Measurements from ENCODE around the gene TSPAN9. TPM values are rescaled to one million over a fixed set of nuclear protein-coding genes. Genes with fewer than 3 reads are reported as not detected.

Gene TSPAN9
- total and polyA plus RNA-seq, 2 donors from 2014 or later, result 62.4 to 81.6 TPM

GRCh38 chr12:3300833-3301401, 223.7 kb downstream of the TSPAN9 start:
- no peak overlapping the region for H3K27ac ChIP-seq (ENCODE audit: low read depth in 2 of 2, low read length in 2 of 2)

GRCh38 chr12:3302401-3303041, 225.3 kb downstream of the TSPAN9 start:
- no peak overlapping the region for H3K4me3 ChIP-seq (ENCODE audit: low read length in 3 of 3)
- no peak for TF ChIP-seq CTCF (IDR thresholded peaks at IDR 0.05; ENCODE audit: borderline replicate concordance, extremely low read depth, insufficient read depth)
- intact Hi-C loops (cut with DNase I), result no loop called here
- no peak for FAIRE-seq
- H3K9me3 ChIP-seq (ENCODE audit: control insufficient read depth in 2 of 3, insufficient read depth in 1 of 3, low read length in 3 of 3), result no peaks in the 10 kb centered on the region
- peaks cover 0 to 7% (median 0%) of the 10 kb centered on the region in 3 donors for H3K4me1 ChIP-seq (ENCODE audit: control insufficient read depth in 2 of 3, insufficient read depth in 2 of 3, low read depth in 1 of 3, low read length in 3 of 3)
- H3K27ac ChIP-seq (ENCODE audit: low read depth in 2 of 2, low read length in 2 of 2), result no peak overlapping the region
- H3K36me3 ChIP-seq (ENCODE audit: control insufficient read depth in 2 of 3, insufficient read depth in 3 of 3, low read length in 3 of 3), result no peaks in the 10 kb centered on the region
- H3K27me3 ChIP-seq (ENCODE audit: control insufficient read depth, insufficient read depth, low read length), result no peaks in the 10 kb centered on the region
- no peak for DNase-seq
- no peak overlapping the region for H3K9ac ChIP-seq (ENCODE audit: low read length in 3 of 3)

More at GRCh38 chr12:3300833-3301401, 223.7 kb downstream of the TSPAN9 start:
- Histone ChIP-seq H3K27me3 (ENCODE audit: control insufficient read depth, insufficient read depth, low read length) (no peaks in the 10 kb centered on the region), H3K4me1 (ENCODE audit: control insufficient read depth in 2 of 3, insufficient read depth in 2 of 3, low read depth in 1 of 3, low read length in 3 of 3) (peaks cover 0 to 9% (median 0%) of the 10 kb centered on the region in 3 donors), H3K36me3 (ENCODE audit: control insufficient read depth in 2 of 3, insufficient read depth in 3 of 3, low read length in 3 of 3) (no peaks in the 10 kb centered on the region), H3K4me3 (ENCODE audit: low read length in 3 of 3) (no peak overlapping the region), H3K9me3 (ENCODE audit: control insufficient read depth in 2 of 3, insufficient read depth in 1 of 3, low read length in 3 of 3) (no peaks in the 10 kb centered on the region), H3K9ac (ENCODE audit: low read length in 3 of 3) (no peak overlapping the region)
- intact Hi-C loops (cut with DNase I), result no loop called here
- FAIRE-seq, result no peak
- no peak for TF ChIP-seq CTCF (IDR thresholded peaks at IDR 0.05; ENCODE audit: borderline replicate concordance, extremely low read depth, insufficient read depth)
- no peak for DNase-seq

- no peak for TF ChIP-seq CTCF (IDR thresholded peaks at IDR 0.05; ENCODE audit: borderline replicate concordance, extremely low read depth, insufficient read depth)
- Histone ChIP-seq H3K9me3 (ENCODE audit: control insufficient read depth in 2 of 3, insufficient read depth in 1 of 3, low read length in 3 of 3) (no peaks in the 10 kb centered on the region), H3K9ac (ENCODE audit: low read length in 3 of 3) (no peak overlapping the region), H3K36me3 (ENCODE audit: control insufficient read depth in 2 of 3, insufficient read depth in 3 of 3, low read length in 3 of 3) (no peaks in the 10 kb centered on the region), H3K27me3 (ENCODE audit: control insufficient read depth, insufficient read depth, low read length) (no peaks in the 10 kb centered on the region), H3K27ac (ENCODE audit: low read depth in 2 of 2, low read length in 2 of 2) (no peak overlapping the region), H3K4me3 (ENCODE audit: low read length in 3 of 3) (no peak overlapping the region), H3K4me1 (ENCODE audit: control insufficient read depth in 2 of 3, insufficient read depth in 2 of 3, low read depth in 1 of 3, low read length in 3 of 3) (peaks cover 0 to 7% (median 0%) of the 10 kb centered on the region in 3 donors)
- intact Hi-C loops (cut with DNase I), result no loop called here
- FAIRE-seq (no peak), DNase-seq (peak in 4 of 5 donors; percentile 70 to 76 (median 73))
These were observed 226.4 kb downstream of the TSPAN9 start for GRCh38 chr12:3303410-3304136.
